ENCODE data around the gene MEGF8.

MEGF8 gene

DNA sequence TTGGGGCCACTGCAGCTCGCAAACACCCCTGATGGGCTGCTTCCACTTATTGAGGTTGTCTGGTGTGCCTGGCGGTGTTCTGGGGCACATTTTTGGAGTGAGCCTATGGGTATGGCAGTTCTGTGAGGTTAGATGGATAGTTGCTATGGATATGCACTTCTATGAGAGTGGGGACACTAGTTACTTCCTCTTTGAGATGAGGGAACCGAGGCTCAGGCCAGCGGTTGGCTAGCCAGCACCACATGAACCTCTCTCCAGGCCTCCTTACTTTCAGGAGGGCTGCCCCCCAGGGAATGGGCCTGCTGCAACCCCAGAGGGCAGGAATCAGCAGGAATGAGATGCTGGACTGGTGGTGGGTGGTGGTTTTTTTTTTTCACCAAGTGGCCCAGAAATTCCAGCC lies 37.0 kb upstream of the MEGF8 start:
- H3K4me1 ChIP-seq (ENCODE audit: insufficient read depth, low read length) = peaks cover 9% of the 10 kb centered on the region
- H3K27ac ChIP-seq (ENCODE audit: low read length) = no peak overlapping the region
- peaks cover 61% of the 10 kb centered on the region for H3K36me3 ChIP-seq (ENCODE audit: insufficient read depth, low read depth, low read length)
- no peak overlapping the region for H3K4me3 ChIP-seq (ENCODE audit: low read length)
- no peak overlapping the region for H3K9ac ChIP-seq (ENCODE audit: low read depth, low read length)
- H3K27me3 ChIP-seq (ENCODE audit: insufficient read depth, low read length) = no peaks in the 10 kb centered on the region
- no peaks in the 10 kb centered on the region for H3K9me3 ChIP-seq (ENCODE audit: insufficient read depth, low read depth, low read length)

DNA sequence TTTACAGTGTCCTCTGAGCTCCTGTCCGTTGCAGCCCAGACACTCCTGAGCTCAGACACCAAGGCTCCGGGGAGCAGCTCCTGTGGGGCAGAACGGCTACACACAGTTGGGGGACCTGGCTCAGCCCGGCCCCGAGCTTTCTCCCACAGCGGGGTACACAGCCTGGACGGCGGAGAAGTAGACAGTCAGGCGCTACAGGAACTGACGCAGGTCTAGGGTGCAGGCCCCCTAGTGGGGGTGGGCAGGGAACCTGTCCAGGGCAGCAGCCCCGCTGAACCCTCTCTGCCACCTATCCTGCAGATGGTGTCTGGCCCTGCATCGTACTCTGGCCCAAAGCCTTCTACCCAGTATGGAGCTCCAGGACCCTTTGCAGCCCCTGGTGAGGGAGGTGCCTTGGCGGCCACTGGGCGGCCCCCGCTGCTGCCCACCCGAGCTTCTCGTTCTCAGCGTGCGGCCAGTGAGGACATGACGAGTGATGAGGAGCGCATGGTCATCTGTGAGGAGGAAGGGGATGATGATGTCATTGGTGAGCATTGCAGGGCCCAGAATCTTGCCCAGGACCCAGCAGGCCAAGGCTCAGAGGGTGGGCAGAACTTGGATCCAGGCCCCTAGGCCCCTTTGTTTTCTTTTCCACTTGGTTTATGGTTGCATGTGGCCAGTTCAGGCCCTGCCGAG lies 36.4 kb upstream of the MEGF8 start:
- H3K4me1 ChIP-seq (ENCODE audit: insufficient read depth, low read length) = peaks cover 8% of the 10 kb centered on the region; the same call in 1 of the 2 replicates
- no peak overlapping the region for H3K27ac ChIP-seq (ENCODE audit: low read length)
- no peaks in the 10 kb centered on the region for H3K9me3 ChIP-seq (ENCODE audit: insufficient read depth, low read depth, low read length)
- no peak overlapping the region for H3K9ac ChIP-seq (ENCODE audit: low read depth, low read length)
- no peak overlapping the region for H3K4me3 ChIP-seq (ENCODE audit: low read length)
- H3K27me3 ChIP-seq (ENCODE audit: insufficient read depth, low read length) = no peaks in the 10 kb centered on the region
- H3K36me3 ChIP-seq (ENCODE audit: insufficient read depth, low read depth, low read length) = peaks cover 65% of the 10 kb centered on the region

DNA sequence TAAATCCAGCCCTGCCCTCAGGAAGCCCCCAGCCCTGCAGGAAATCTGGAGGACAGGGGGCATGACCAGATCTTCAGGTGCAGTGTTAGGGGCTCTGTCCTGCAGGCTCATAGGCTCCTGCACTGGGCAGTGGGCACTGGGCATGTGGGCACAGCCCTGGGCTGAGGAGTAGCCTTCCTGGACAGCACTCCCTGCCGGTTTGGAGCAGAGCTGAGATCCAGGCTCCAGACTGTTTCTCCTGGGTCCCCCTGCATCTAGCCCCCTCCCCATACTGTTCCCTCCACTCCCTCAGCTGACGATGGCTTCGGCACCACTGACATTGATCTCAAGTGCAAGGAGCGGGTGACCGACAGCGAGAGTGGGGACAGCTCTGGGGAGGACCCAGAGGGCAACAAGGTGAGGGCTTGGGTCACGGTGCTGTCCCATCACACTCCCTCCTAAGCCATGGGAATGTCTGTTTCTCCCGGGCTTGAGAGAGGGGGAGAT lies 35.8 kb upstream of the MEGF8 start:
- peaks cover 8% of the 10 kb centered on the region; the same call in 1 of the 2 replicates for H3K4me1 ChIP-seq (ENCODE audit: insufficient read depth, low read length)

DNA sequence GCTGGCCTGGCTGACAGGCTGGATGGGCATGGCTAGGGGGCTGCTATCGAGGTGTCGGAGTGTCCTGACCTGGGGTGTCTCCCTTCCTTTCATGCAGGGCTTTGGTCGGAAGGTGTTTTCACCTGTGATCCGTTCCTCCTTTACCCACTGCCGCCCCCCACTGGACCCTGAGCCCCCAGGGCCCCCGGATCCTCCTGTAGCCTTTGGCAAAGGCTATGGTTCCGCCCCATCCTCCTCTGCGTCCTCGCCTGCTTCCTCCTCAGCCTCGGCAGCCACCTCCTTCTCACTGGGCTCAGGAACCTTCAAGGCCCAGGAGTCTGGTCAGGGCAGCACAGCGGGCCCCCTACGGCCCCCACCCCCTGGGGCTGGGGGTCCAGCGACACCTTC lies 35.3 kb upstream of the MEGF8 start:
- Histone ChIP-seq H3K9ac (ENCODE audit: low read depth, low read length) (no peak overlapping the region), H3K36me3 (ENCODE audit: insufficient read depth, low read depth, low read length) (peaks cover 72% of the 10 kb centered on the region), H3K4me1 (ENCODE audit: insufficient read depth, low read length) (peaks cover 7% of the 10 kb centered on the region; the same call in 1 of the 2 replicates), H3K27ac (ENCODE audit: low read length) (no peak overlapping the region), H3K27me3 (ENCODE audit: insufficient read depth, low read length) (no peaks in the 10 kb centered on the region), H3K4me3 (ENCODE audit: low read length) (no peak overlapping the region), H3K9me3 (ENCODE audit: insufficient read depth, low read depth, low read length) (no peaks in the 10 kb centered on the region)

More for the DNA sequence above, 35.8 kb upstream of the MEGF8 start:
- Histone ChIP-seq H3K36me3 (ENCODE audit: insufficient read depth, low read depth, low read length) (peaks cover 71% of the 10 kb centered on the region), H3K27ac (ENCODE audit: low read length) (no peak overlapping the region), H3K9ac (ENCODE audit: low read depth, low read length) (no peak overlapping the region), H3K9me3 (ENCODE audit: insufficient read depth, low read depth, low read length) (no peaks in the 10 kb centered on the region), H3K27me3 (ENCODE audit: insufficient read depth, low read length) (no peaks in the 10 kb centered on the region), H3K4me3 (ENCODE audit: low read length) (no peak overlapping the region)

DNA sequence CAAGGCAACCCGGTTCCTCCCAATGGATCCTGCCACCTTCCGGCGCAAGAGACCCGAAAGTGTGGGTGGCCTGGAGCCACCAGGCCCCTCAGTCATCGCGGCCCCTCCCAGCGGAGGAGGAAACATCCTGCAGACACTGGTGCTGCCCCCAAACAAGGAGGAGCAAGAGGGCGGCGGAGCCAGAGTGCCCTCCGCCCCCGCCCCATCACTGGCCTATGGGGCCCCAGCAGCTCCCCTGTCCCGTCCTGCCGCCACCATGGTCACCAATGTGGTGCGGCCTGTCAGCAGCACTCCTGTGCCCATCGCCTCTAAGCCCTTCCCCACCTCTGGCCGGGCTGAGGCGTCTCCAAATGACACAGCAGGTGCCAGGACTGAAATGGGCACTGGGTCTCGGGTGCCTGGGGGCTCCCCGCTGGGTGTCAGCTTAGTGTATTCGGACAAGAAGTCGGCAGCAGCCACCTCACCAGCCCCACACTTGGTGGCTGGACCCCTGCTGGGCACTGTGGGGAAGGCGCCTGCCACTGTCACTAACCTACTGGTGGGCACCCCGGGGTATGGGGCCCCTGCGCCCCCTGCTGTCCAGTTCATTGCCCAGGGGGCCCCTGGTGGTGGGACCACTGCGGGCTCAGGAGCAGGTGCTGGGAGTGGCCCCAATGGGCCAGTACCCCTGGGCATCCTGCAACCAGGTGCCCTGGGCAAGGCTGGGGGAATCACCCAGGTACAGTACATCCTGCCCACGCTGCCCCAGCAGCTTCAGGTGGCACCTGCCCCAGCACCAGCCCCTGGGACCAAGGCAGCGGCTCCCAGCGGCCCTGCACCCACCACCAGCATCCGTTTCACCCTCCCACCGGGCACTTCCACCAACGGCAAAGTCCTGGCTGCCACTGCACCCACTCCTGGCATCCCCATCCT lies 34.7 kb upstream of the MEGF8 start:
- H3K4me1 ChIP-seq (ENCODE audit: insufficient read depth, low read length) = 0 out of 2 replicates have a peak, but pooled peaks cover 3% of the 10 kb centered on the region
- H3K9me3 ChIP-seq (ENCODE audit: insufficient read depth, low read depth, low read length) = no peaks in the 10 kb centered on the region
- no peak overlapping the region for H3K27ac ChIP-seq (ENCODE audit: low read length)
- H3K9ac ChIP-seq (ENCODE audit: low read depth, low read length) = no peak overlapping the region
- no peaks in the 10 kb centered on the region for H3K27me3 ChIP-seq (ENCODE audit: insufficient read depth, low read length)
- H3K36me3 ChIP-seq (ENCODE audit: insufficient read depth, low read depth, low read length) = peaks cover 72% of the 10 kb centered on the region
- H3K4me3 ChIP-seq (ENCODE audit: low read length) = no peak overlapping the region

DNA sequence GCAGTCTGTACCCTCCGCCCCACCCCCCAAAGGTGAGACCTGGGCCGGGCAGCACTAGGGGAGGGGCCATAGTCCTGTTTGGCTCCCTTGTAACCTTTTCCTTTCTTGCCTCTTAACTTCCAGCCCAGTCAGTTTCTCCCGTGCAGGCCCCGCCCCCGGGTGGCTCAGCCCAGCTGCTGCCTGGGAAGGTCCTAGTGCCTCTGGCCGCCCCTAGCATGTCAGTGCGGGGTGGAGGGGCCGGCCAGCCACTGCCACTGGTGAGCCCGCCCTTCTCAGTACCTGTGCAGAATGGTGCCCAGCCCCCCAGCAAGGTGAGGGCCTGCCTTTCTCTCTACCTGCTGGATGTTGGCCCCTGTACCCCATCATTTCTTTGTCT lies 34.0 kb upstream of the MEGF8 start:
- Histone ChIP-seq H3K9me3 (ENCODE audit: insufficient read depth, low read depth, low read length) (no peaks in the 10 kb centered on the region), H3K36me3 (ENCODE audit: insufficient read depth, low read depth, low read length) (peaks cover 72% of the 10 kb centered on the region), H3K27ac (ENCODE audit: low read length) (no peak overlapping the region), H3K27me3 (ENCODE audit: insufficient read depth, low read length) (no peaks in the 10 kb centered on the region), H3K4me3 (ENCODE audit: low read length) (no peak overlapping the region), H3K9ac (ENCODE audit: low read depth, low read length) (no peak overlapping the region), H3K4me1 (ENCODE audit: insufficient read depth, low read length) (no peaks in the 10 kb centered on the region)

DNA sequence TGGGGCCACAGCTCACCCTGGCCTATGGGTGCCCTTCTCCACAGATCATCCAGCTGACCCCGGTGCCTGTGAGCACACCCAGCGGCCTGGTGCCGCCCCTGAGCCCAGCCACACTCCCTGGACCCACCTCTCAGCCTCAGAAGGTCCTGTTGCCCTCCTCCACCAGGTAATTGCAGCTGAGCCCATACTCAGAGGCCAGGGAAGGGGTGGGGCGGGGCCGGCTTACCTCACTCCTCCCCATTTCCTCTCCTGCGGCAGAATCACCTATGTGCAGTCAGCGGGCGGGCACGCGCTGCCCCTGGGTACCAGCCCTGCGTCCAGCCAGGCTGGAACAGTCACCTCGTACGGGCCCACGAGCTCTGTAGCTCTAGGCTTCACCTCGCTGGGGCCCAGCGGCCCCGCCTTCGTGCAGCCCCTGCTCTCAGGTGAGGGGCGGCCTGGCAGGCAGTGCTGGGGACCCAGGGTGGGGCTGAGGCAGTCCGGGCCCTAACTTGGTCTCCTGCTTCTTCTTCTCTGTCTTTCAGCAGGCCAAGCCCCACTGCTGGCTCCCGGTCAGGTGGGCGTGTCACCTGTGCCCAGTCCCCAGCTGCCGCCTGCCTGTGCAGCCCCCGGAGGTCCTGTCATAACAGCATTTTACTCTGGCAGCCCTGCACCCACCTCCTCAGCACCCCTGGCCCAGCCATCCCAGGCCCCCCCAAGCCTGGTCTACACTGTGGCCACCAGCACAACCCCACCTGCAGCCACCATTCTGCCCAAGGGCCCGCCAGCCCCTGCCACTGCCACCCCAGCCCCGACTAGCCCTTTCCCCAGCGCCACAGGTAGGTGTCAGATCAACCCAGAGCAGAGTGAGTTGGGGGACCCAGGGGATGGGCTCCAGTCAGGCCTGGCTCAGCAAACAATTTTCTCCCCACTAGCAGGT lies 33.1 kb upstream of the MEGF8 start:
- Histone ChIP-seq H3K36me3 (ENCODE audit: insufficient read depth, low read depth, low read length) (peaks cover 77% of the 10 kb centered on the region), H3K9me3 (ENCODE audit: insufficient read depth, low read depth, low read length) (no peaks in the 10 kb centered on the region), H3K4me3 (ENCODE audit: low read length) (no peak overlapping the region), H3K9ac (ENCODE audit: low read depth, low read length) (no peak overlapping the region), H3K4me1 (ENCODE audit: insufficient read depth, low read length) (no peaks in the 10 kb centered on the region), H3K27me3 (ENCODE audit: insufficient read depth, low read length) (no peaks in the 10 kb centered on the region), H3K27ac (ENCODE audit: low read length) (no peak overlapping the region)

DNA sequence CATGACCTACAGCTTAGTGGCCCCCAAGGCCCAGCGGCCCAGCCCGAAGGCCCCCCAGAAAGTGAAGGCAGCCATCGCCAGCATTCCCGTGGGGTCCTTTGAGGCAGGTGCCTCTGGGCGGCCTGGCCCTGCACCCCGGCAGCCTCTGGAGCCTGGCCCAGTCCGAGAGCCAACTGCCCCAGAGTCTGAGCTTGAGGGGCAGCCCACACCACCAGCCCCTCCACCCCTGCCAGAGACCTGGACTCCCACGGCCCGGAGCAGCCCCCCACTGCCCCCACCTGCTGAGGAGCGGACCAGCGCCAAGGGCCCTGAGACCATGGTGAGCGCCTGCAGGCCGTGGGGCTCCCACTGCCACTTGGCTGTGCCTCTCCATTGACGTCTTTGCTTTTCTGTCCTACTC lies 32.5 kb upstream of the MEGF8 start:
- Histone ChIP-seq H3K9ac (ENCODE audit: low read depth, low read length) (no peak overlapping the region), H3K9me3 (ENCODE audit: insufficient read depth, low read depth, low read length) (no peaks in the 10 kb centered on the region), H3K36me3 (ENCODE audit: insufficient read depth, low read depth, low read length) (peaks cover 71% of the 10 kb centered on the region), H3K4me1 (ENCODE audit: insufficient read depth, low read length) (no peaks in the 10 kb centered on the region), H3K27ac (ENCODE audit: low read length) (no peak overlapping the region), H3K4me3 (ENCODE audit: low read length) (no peak overlapping the region), H3K27me3 (ENCODE audit: insufficient read depth, low read length) (no peaks in the 10 kb centered on the region)

DNA sequence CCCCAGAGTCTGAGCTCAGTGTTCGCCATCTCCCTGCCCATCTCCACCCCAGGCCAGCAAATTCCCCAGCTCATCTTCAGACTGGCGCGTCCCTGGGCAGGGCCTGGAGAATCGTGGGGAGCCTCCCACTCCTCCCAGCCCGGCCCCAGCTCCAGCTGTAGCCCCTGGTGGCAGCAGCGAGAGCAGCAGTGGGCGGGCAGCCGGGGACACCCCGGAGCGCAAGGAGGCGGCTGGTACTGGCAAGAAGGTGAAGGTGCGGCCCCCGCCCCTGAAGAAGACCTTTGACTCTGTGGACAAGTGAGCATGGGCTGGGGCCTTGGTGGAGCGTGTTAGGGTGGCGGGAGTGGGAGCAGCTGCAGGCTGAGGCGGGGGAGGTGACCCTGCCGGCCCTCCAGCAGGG lies 31.9 kb upstream of the MEGF8 start:
- H3K27ac ChIP-seq (ENCODE audit: low read length) = no peak overlapping the region
- no peaks in the 10 kb centered on the region for H3K9me3 ChIP-seq (ENCODE audit: insufficient read depth, low read depth, low read length)
- H3K4me3 ChIP-seq (ENCODE audit: low read length) = no peak overlapping the region
- no peaks in the 10 kb centered on the region for H3K4me1 ChIP-seq (ENCODE audit: insufficient read depth, low read length)
- no peak overlapping the region for H3K9ac ChIP-seq (ENCODE audit: low read depth, low read length)
- H3K27me3 ChIP-seq (ENCODE audit: insufficient read depth, low read length) = no peaks in the 10 kb centered on the region
- H3K36me3 ChIP-seq (ENCODE audit: insufficient read depth, low read depth, low read length) = peaks cover 67% of the 10 kb centered on the region

DNA sequence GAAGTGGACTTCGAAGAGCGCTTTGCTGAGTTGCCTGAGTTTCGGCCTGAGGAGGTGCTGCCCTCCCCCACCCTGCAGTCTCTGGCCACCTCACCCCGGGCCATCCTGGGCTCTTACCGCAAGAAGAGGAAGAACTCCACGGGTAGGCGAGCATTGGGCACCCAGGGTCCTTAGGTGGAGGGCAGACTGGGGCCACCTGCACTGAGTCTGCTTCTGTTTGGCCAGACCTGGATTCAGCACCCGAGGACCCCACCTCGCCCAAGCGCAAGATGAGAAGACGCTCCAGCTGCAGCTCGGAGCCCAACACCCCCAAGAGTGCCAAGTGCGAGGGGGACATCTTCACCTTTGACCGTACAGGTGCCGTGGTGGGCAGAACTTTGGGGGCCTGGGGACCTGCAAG lies 31.5 kb upstream of the MEGF8 start:
- no peaks in the 10 kb centered on the region for H3K27me3 ChIP-seq (ENCODE audit: insufficient read depth, low read length)
- no peaks in the 10 kb centered on the region for H3K4me1 ChIP-seq (ENCODE audit: insufficient read depth, low read length)
- no peak overlapping the region for H3K9ac ChIP-seq (ENCODE audit: low read depth, low read length)
- no peak overlapping the region for H3K27ac ChIP-seq (ENCODE audit: low read length)
- peaks cover 64% of the 10 kb centered on the region for H3K36me3 ChIP-seq (ENCODE audit: insufficient read depth, low read depth, low read length)
- H3K4me3 ChIP-seq (ENCODE audit: low read length) = no peak overlapping the region
- H3K9me3 ChIP-seq (ENCODE audit: insufficient read depth, low read depth, low read length) = no peaks in the 10 kb centered on the region

DNA sequence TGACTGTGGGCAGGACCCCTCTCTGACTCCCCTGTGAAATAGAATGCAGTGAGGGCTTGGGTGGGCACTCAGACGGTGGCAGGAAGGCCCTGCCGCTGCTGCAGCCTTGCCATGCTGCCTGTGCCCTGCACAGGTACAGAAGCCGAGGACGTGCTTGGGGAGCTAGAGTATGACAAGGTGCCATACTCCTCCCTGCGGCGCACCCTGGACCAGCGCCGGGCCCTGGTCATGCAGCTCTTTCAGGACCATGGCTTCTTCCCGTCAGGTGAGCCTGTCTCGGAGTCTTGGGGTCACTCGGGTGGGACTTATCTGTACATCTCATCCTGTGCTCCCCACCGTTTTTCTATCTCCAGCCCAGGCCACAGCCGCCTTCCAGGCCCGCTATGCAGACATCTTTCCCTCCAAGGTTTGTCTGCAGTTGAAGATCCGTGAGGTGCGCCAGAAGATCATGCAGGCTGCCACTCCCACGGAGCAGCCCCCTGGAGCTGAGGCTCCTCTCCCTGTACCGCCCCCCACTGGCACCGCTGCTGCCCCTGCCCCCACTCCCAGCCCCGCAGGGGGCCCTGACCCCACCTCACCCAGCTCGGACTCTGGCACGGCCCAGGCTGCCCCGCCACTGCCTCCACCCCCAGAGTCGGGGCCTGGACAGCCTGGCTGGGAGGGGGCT lies 30.8 kb upstream of the MEGF8 start:
- Histone ChIP-seq H3K9me3 (ENCODE audit: insufficient read depth, low read depth, low read length) (no peaks in the 10 kb centered on the region), H3K4me3 (ENCODE audit: low read length) (no peak overlapping the region), H3K36me3 (ENCODE audit: insufficient read depth, low read depth, low read length) (peaks cover 59% of the 10 kb centered on the region), H3K27me3 (ENCODE audit: insufficient read depth, low read length) (no peaks in the 10 kb centered on the region), H3K4me1 (ENCODE audit: insufficient read depth, low read length) (no peaks in the 10 kb centered on the region), H3K9ac (ENCODE audit: low read depth, low read length) (no peak overlapping the region), H3K27ac (ENCODE audit: low read length) (no peak overlapping the region)

All from iPS-20b (cell line).